Stimulated activated CD8-positive, alpha-beta memory T cell treated with anti-CD3 and anti-CD28 coated beads, Interleukin-4, amount 100 ng/mL, for 4 hours (primary cell): Measurements from ENCODE around the gene JAK3.
"Not testable (repeated sequence)": the region's sequence is repeated elsewhere in the genome, so short reads cannot be mapped to it uniquely, and the experiment has no call there.

ENCODE experiments used
- DNase-seq, 2 donors: peaks; one replicate each; pipeline ENCODE4 v3.0.0-alpha.2; 2020; ENCODE audit warnings: low read depth in 2 of 2, low spot score in 1 of 2

Gene JAK3

GRCh38 chr19:17778968-17779929 is 68.5 kb downstream of the JAK3 start:
- DNase-seq: no peak

- no peak for DNase-seq
Observed at GRCh38 chr19:17778251-17778967, 69.4 kb downstream of the JAK3 start.

GRCh38 chr19:17777840-17778239 is 69.9 kb downstream of the JAK3 start:
- DNase-seq: not testable (repeated sequence)

GRCh38 chr19:17775991-17776803 is 71.6 kb downstream of the JAK3 start:
- DNase-seq: no peak

GRCh38 chr19:17775245-17775927 is 72.4 kb downstream of the JAK3 start:
- DNase-seq: no peak
